Rectal smooth muscle tissue (tissue), 1 donor: ENCODE measurements around the gene STAT4.
A peak's percentile ranks its signal among the peaks of the same experiment; 100 is the strongest.
"Not testable (repeated sequence)": the region's sequence is repeated elsewhere in the genome, so short reads cannot be mapped to it uniquely, and the experiment has no call there.

Experiments
- H3K27ac ChIP-seq: one replicate; pipeline ENCODE4 v1.7.0; 2013; ENCODE audit warnings: low read depth, low read length, inconsistent platforms
- H3K27me3 ChIP-seq: one replicate; pipeline ENCODE4 v1.7.0; 2013; ENCODE audit warnings: low read length; ENCODE audit not compliant: control insufficient read depth, insufficient read depth
- H3K36me3 ChIP-seq: one replicate; pipeline ENCODE4 v1.7.0; 2013; ENCODE audit warnings: low read length; ENCODE audit not compliant: control insufficient read depth, insufficient read depth
- H3K4me1 ChIP-seq: one replicate; pipeline ENCODE4 v1.7.0; 2013; ENCODE audit warnings: low read length; ENCODE audit not compliant: control insufficient read depth, insufficient read depth
- H3K4me3 ChIP-seq: one replicate; pipeline ENCODE4 v1.7.0; 2013; ENCODE audit warnings: low read length
- H3K9ac ChIP-seq: one replicate; pipeline ENCODE4 v1.7.0; 2013; ENCODE audit warnings: low read length

The STAT4 gene

GRCh38 chr2:190997526-190998113 is 153.2 kb downstream of the STAT4 start:
- H3K27me3 ChIP-seq, result no peaks in the 10 kb centered on the region
- H3K9ac ChIP-seq, result no peak overlapping the region
- H3K4me3 ChIP-seq, result no peak overlapping the region
- peaks cover 26% of the 10 kb centered on the region for H3K36me3 ChIP-seq
- H3K4me1 ChIP-seq, result no peaks in the 10 kb centered on the region
- peak overlapping the region; percentile 60 for H3K27ac ChIP-seq

GRCh38 chr2:190996947-190997346 is 153.8 kb downstream of the STAT4 start:
- peak overlapping the region; percentile 60 for H3K27ac ChIP-seq
- H3K9ac ChIP-seq, result no peak overlapping the region

GRCh38 chr2:190996338-190996946 is 154.4 kb downstream of the STAT4 start:
- Histone ChIP-seq H3K36me3 (peaks cover 31% of the 10 kb centered on the region), H3K4me1 (no peaks in the 10 kb centered on the region), H3K27ac (no peak overlapping the region), H3K4me3 (no peak overlapping the region), H3K27me3 (no peaks in the 10 kb centered on the region), H3K9ac (no peak overlapping the region)

More at GRCh38 chr2:190996947-190997346, 153.8 kb downstream of the STAT4 start:
- no peak overlapping the region for H3K4me3 ChIP-seq
- H3K4me1 ChIP-seq, result no peaks in the 10 kb centered on the region
- H3K36me3 ChIP-seq, result peaks cover 31% of the 10 kb centered on the region
- no peaks in the 10 kb centered on the region for H3K27me3 ChIP-seq

GRCh38 chr2:190995315-190995714 is 155.5 kb downstream of the STAT4 start:
- H3K9ac ChIP-seq, H3K27ac ChIP-seq: not testable (repeated sequence)
- H3K36me3 ChIP-seq, result peaks cover 40% of the 10 kb centered on the region

GRCh38 chr2:190994148-190994547 is 156.6 kb downstream of the STAT4 start:
- Histone ChIP-seq H3K9ac (no peak overlapping the region), H3K4me1 (no peaks in the 10 kb centered on the region), H3K27me3 (no peaks in the 10 kb centered on the region), H3K36me3 (peaks cover 46% of the 10 kb centered on the region), H3K4me3 (no peak overlapping the region), H3K27ac (no peak overlapping the region)

More at GRCh38 chr2:190995315-190995714, 155.5 kb downstream of the STAT4 start:
- not testable (repeated sequence) for H3K4me3 ChIP-seq, H3K27me3 ChIP-seq, H3K4me1 ChIP-seq

- Histone ChIP-seq H3K27ac (no peak overlapping the region), H3K27me3 (no peaks in the 10 kb centered on the region), H3K9ac (no peak overlapping the region), H3K36me3 (peaks cover 53% of the 10 kb centered on the region), H3K4me1 (no peaks in the 10 kb centered on the region), H3K4me3 (no peak overlapping the region)
Measured at GRCh38 chr2:190993292-190993643, 157.5 kb downstream of the STAT4 start.

GRCh38 chr2:190990132-190990531 is 160.7 kb downstream of the STAT4 start:
- Histone ChIP-seq H3K36me3 (peaks cover 66% of the 10 kb centered on the region), H3K4me1 (no peaks in the 10 kb centered on the region)

GRCh38 chr2:190988910-190989309 is 161.9 kb downstream of the STAT4 start:
- Histone ChIP-seq H3K4me1 (no peaks in the 10 kb centered on the region), H3K4me3 (no peak overlapping the region), H3K27me3 (no peaks in the 10 kb centered on the region), H3K9ac (no peak overlapping the region), H3K27ac (no peak overlapping the region), H3K36me3 (peaks cover 69% of the 10 kb centered on the region)

More at GRCh38 chr2:190990132-190990531, 160.7 kb downstream of the STAT4 start:
- H3K9ac ChIP-seq, result no peak overlapping the region
- no peaks in the 10 kb centered on the region for H3K27me3 ChIP-seq
- H3K4me3 ChIP-seq, result no peak overlapping the region
- H3K27ac ChIP-seq, result no peak overlapping the region

GRCh38 chr2:190987938-190988337 is 162.9 kb downstream of the STAT4 start:
- no peak overlapping the region for H3K4me3 ChIP-seq
- no peaks in the 10 kb centered on the region for H3K4me1 ChIP-seq
- H3K27ac ChIP-seq, result no peak overlapping the region
- H3K27me3 ChIP-seq, result no peaks in the 10 kb centered on the region
- peaks cover 65% of the 10 kb centered on the region for H3K36me3 ChIP-seq
- no peak overlapping the region for H3K9ac ChIP-seq

GRCh38 chr2:190987116-190987515 is 163.7 kb downstream of the STAT4 start:
- no peak overlapping the region for H3K9ac ChIP-seq
- no peaks in the 10 kb centered on the region for H3K4me1 ChIP-seq
- no peak overlapping the region for H3K4me3 ChIP-seq
- peaks cover 61% of the 10 kb centered on the region for H3K36me3 ChIP-seq
- no peak overlapping the region for H3K27ac ChIP-seq
- no peaks in the 10 kb centered on the region for H3K27me3 ChIP-seq

GRCh38 chr2:190986221-190986953 is 164.4 kb downstream of the STAT4 start:
- no peaks in the 10 kb centered on the region for H3K27me3 ChIP-seq
- no peak overlapping the region for H3K4me3 ChIP-seq
- no peaks in the 10 kb centered on the region for H3K4me1 ChIP-seq
- no peak overlapping the region for H3K27ac ChIP-seq
- peaks cover 60% of the 10 kb centered on the region for H3K36me3 ChIP-seq
- no peak overlapping the region for H3K9ac ChIP-seq

- Histone ChIP-seq H3K27ac (no peak overlapping the region), H3K9ac (no peak overlapping the region), H3K36me3 (peaks cover 53% of the 10 kb centered on the region), H3K4me1 (no peaks in the 10 kb centered on the region), H3K27me3 (no peaks in the 10 kb centered on the region), H3K4me3 (no peak overlapping the region)
Measured at GRCh38 chr2:190984595-190984994, 166.2 kb downstream of the STAT4 start.
